NOMO-1 treated with DMSO at 0.1 percent for 48 hours (cell line): ENCODE measurements around the gene MICALL2.
A peak's percentile ranks its signal among the peaks of the same experiment; 100 is the strongest.

Experiments
- DNase-seq: peaks from one replicate; lab custom pipeline; 2025; ENCODE audit not compliant: unreplicated experiment; lab: John Stamatoyannopoulos, UW

Gene MICALL2

DNA sequence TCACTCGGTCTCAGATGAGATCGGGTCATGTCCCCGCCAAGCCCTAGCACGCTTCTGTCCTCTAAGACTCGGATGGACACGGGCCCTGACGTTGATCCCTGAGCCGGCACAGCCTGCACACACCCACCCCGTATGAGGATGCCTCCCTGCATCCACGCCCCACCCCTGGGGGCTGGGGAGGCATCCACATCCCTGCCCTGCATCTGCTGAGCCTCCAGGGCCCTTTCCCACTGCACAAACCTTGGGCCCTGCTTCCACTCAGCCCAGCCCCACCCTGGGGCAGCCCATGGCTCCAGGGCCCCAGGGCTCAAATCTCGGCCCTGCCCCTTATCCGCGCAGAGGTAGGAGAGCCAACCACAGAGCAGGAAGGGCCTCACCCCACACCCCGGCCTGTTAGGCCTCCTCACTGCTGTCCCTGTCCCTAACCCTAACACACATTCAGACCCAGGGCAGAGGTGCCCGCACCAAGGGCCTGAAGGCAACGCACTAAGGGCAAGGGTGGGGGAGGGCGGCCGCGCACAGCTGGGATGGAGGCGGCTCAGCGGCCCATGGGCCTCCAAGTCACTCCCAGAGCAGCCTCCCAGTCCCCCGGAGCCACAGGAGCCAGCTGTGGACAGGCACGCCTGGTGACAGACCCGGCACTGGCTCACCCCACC lies 9.5 kb upstream of the MICALL2 start:
- DNase-seq, result no peak

- DNase-seq, result no peak
Measured at GRCh38 chr7:1468203-1468602, 8.9 kb upstream of the MICALL2 start.

- DNase-seq, result no peak
Measured at GRCh38 chr7:1466524-1467271, 7.4 kb upstream of the MICALL2 start.

DNA sequence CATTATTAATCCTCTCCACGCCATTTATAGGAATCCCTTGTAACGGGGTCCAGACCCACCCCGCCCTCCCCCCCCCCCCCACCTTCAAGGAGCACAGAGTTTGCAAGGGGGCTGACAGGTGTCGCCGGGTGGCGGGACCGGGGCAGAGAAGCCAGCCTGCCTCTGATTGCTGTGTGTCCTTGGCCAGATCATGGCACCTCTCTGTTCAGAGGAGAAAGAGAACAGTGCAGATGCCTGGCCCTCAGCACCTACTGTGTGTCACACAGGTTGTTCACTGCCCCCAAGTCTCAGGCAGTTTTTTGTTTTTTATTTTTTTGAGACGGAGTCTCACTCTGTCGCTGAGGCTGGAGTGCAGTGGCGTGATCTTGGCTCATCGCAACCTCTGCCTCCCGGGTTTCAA lies 5.4 kb upstream of the MICALL2 start:
- DNase-seq, result no peak

DNA sequence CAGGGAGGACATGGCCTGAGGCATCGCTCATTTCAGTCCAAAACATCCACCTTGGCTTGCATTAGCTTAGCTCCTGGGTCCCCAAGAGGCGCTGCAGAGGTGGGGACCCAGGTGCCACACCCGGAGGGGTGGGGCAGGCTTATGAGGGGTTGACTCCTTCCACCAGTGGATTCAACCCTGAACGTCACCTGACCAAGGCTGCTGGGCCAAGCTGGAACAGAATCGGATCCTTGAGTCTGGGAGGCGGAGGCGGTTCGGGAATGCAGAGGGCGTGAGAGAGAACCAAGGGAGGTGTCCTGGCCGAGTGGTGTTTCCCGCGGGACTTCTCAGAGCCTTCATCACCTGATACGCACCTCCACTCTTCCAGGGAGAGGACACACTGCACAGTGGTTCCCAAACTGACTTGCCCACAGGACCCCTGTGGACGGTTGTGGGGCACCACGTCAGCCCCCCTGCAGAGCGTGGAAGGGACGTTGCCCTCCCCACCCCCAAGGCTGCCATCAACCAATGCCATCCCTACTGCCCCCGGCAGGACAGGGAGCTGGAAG lies 4.5 kb upstream of the MICALL2 start:
- no peak for DNase-seq

DNA sequence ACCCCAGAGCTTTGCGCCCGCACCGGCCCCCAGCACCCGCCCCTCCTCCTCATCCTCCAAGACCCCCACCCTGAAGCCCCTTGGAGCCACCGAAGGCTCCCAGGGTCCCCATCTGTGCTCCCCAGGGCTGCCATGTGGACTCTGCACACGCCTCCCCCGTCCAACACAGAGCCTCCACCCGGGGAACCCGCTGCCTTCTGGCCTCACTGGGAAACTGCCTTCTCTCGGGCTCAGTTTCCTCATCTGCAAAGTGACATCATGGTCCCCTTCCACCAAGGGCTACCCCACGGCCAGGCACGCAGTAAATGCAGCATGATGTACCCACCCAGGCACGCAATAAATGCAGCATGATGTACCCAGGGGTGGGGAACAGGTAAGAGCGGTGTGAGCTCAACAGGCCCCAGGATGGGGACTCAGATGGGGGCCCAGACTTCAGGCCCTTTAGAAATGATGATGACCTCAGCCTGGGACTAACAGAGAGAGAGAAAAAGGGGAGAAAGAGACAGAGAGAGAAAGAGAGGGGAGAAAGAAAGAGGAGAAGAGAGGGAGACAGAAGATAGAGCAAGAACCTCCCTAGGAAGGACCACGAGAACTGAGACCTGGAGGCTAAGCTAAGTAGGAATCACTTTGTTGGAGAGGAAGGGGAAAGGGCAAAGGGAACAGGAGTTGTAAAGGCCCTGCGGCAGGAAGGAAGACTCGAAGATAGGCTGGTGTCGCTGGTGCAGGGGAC lies 2.5 kb upstream of the MICALL2 start:
- no peak for DNase-seq

GRCh38 chr7:1460821-1461645 lies 1.8 kb upstream of the MICALL2 start:
- peak; percentile 61 for DNase-seq

DNA sequence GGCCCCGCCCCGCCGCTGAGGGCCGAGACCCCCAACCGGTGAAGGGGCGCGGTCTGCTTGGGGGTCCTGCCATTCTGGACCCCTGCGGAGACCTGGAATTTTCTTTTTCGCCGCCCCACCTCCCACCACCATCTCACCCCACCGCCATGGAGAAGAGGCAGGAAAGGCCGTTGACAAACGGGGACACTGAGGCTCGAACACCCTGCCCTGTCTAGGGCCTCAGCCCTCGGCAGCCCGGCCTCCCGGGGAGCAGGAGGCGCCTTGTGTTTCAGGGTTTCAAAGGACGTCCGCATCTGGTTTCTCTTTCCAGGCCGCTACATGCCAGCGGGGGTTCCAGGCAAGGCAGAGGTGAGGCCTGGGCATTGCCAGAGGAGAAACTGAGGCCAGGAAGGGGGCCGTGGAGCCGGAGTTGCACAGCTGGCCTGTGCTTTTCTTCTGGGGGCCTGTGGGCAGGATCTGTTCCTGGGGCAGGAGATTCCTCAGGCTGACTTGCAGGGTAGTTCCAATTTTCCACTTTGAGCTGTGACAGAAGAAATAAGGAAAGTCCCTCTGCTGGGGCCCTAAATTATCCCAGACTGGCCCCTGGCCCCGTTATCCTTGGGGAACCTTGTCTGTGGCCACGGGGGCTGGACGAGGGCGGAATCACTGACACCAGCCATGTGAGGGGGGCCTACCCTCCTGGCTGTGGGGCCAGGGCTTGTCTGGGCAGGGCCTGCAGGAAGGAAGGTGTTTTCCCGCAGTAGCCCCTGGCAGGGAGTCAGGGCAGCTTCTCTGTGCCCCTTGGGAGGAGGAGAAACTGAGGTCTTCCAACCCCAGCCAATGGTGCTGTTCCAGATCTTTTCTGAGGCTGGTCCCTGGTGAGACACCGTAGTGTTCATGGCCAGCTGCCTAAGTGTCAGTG lies 900 bp upstream of the MICALL2 start:
- DNase-seq, result peak; percentile 21

GRCh38 chr7:1459512-1459892 lies 232 bp upstream of the MICALL2 start:
- DNase-seq, result peak; percentile 97

- DNase-seq, result peak; percentile 9
Measured at GRCh38 chr7:1457949-1458682, 1.2 kb downstream of the MICALL2 start.

- DNase-seq, result peak; percentile 4
Measured at GRCh38 chr7:1457059-1457948, 2.0 kb downstream of the MICALL2 start.

DNA sequence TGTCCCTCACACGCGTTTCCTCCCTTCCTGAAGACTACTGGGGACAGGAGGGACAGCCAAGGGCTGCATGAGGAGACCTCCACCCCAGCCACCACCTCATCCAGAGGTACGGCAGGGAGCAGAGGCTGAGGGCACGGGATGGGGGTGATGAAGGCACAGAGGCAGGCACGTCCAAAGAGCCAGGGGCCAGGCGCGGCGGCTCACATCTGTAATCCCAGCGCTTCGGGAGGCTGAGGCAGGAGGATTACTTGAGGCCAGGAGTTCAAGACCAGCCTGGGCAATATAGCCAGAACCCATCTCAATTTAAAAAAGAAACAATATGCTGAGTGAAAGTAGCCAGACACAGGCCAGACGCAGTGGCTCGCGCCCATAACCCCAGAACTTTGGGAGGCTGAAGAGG lies 3.3 kb downstream of the MICALL2 start:
- DNase-seq, result no peak

GRCh38 chr7:1455241-1455939 lies 3.9 kb downstream of the MICALL2 start:
- no peak for DNase-seq

DNA sequence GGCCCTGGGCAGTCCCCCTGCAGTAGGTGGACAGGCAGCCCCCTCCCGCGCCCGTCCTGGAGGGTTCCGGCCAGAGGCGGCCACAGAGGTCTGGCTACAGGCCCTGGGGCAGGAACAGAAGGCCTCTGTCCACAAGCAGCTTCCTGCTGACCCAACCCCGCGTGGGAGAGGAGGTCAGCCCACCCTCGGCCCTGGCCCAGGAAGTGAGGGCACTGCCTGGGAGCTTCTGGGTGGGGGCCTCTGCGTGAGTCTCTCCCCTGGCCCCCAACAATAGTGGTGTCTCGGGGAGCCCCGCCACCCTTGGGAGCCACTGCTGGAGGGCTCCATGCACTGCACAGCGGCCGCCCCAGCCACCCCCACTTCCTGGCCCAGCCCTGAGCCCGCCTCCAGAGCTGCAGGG lies 4.7 kb downstream of the MICALL2 start:
- no peak for DNase-seq

DNA sequence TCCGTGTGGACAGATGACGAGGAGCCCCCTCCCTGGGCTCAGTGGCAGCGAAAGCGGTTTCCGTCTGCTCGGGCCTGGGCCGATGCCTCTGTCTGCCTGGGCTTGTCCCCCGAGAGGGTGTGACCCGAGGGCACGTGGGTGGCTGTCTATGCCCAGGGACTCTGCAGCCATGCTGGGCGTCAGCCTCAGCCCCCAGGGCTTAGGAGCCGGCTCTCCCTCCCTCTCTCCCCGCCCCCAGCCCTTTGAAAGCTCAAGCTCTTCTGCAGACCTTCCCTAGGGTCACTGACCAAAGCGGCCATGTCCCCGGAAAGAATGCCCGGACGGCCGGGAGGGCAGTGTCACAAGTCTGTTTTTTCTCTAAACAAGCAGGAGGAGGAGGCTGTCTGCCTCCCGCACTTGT lies 7.1 kb downstream of the MICALL2 start:
- DNase-seq, result no peak

DNA sequence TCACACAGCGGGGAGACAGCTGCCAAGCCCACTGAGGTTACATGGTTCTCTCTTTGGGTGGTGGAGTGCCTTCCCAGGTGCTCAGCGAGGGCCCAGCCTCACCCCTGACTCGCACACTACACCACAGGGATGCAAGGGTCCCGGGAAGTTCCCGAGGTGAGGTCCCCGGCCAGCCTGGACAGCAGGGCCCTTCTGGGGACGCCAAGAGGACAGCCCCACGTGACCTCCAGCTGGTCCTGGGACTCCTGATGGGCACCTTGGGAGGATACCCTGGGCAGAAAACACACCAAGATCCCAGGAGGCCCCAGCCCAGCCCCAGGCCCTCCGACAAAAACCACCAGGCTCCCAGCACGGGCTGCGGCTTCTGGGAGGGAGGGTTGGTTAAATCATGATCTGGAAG lies 8.3 kb downstream of the MICALL2 start:
- no peak for DNase-seq

DNA sequence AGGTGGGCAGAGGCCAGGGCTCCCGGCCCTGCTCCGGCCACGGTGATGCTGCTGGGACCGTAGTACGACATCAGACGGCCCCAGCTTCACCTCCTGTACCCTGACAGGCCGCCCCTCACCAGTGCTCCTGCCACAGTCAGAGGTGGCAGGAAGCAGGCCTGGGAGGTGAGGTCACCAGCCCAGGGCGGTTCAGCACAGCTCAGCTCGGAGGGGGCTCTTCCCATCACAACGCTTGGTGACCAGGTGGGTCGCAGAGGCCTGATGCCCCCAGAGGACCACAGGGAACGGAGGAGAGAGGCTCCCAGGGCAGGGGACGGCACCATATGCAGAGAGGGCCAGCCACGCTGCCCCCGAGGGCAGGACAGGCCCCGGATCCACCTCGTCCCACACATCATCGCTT lies 8.8 kb downstream of the MICALL2 start:
- DNase-seq, result no peak

DNA sequence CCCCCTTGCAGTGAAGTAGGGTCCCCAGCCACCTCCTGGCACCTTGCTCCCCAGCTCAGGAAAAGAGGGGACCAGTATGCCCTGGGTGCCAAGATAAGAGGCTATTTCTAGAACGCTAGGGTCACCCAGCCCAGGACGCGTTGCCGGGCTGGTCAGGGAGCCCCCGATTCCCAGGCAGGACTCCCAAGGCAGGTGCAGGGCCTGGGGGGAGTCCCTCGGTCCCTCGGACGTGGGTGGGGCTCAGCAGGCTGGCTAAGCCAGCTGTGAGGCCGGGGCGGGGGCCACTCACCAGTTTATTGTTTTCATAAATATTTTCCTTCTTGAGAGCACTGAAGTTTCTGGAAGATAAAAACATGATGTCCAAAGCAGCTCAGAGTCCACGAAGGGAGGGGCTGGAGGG lies 9.3 kb downstream of the MICALL2 start:
- no peak for DNase-seq
